Measurements from ENCODE around the gene COMT. TPM values are rescaled to one million over a fixed set of nuclear protein-coding genes. Genes with fewer than 3 reads are reported as not detected.

The COMT gene
- total RNA-seq, 2 experiments from 2014 or later = 92.8 to 97.1 TPM

DNA sequence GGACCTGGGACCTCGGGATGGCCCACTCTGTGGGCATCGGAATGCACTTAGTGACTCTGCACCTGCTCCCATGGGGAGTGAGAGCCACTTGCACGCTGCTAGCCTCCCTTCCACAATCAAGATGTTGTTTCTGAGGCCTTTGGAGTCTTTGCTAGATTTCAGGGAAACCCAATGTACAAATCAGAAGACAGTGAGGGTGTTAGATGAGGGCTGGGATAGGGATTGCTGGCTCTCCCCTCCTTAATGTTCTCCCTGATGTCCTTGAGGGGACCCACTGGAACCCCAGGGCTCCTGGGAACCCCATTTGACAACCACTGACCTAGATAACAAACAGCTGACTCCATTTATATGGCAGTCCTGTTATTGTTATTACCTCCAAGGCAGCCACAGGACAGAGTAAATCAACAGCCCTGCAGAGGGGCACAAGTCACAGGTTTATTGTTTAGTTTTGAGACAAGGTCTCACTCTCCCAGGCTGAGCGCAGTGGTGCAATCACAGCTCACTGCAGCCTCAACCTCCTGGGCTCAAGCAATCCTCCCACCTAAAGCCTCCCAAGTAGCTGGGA is 31.3 kb upstream of the COMT start:
- Mint-ChIP-seq H3K4me1 (ENCODE audit: low read depth) (no peaks in the 10 kb centered on the region), H3K9me3 (ENCODE audit: insufficient read depth) (no peaks in the 10 kb centered on the region), H3K4me3 (no peak overlapping the region), H3K27me3 (ENCODE audit: low read depth) (no peaks in the 10 kb centered on the region), H3K36me3 (ENCODE audit: low read depth) (peaks cover 19% of the 10 kb centered on the region), H3K27ac (peak overlapping the region; percentile 12)
- no peak for DNase-seq
- ChIA-PET CTCF (interaction anchor here (0.5 to 4.8 kb wide), 32 partner anchors 8 to 226 kb away, joined by 3 to 115 read pairs (median 4); partner anchors contain the start of gene GP1BB), POLR2A (interaction anchor here (1.0 kb wide), 1 partner anchor 66 kb away, joined by 3 read pairs; no protein-coding TSS in a partner anchor)
- no peak for ATAC-seq

DNA sequence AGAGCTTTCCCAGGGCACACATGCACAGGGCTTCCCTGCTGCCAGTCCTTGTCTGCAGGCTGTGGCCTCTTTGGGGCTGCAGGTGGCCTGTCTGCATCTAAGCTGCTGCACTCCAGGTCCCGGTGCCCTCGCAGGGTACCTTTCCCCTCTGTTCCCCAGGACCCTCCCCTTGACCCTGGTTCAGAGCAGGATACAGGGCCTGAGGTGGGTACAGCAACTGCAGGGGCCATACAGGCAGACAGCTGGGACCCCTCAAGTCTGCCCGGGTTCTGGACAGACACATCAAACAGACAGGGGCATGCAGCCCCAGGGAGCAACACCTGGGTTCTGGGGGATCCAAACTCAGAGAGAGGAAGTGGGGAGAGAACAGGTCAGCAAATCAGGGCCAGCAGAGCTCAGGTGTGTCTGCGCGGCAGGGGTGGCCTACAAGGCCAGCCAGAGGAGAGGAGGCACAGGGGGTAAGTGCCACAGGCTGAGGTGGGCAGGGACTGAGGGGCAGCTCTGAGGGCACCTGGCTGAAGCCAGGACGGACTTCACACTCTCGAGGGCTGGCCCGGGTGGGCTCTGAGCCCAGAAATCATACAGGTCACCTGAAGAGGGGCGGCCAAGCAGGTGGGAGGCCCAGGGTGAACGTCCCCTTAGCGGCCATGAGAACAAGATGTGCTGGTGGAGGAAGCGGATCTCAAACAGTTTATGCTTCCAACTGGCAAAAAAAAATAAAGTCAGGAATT is 29.9 kb upstream of the COMT start:
- Mint-ChIP-seq H3K27me3 (ENCODE audit: low read depth) (no peaks in the 10 kb centered on the region), H3K36me3 (ENCODE audit: low read depth) (peaks cover 19% of the 10 kb centered on the region), H3K4me1 (ENCODE audit: low read depth) (no peaks in the 10 kb centered on the region), H3K4me3 (no peak overlapping the region), H3K9me3 (ENCODE audit: insufficient read depth) (no peaks in the 10 kb centered on the region), H3K27ac (no peak overlapping the region)
- POLR2A ChIA-PET = no interaction called here
- no peak for ATAC-seq
- CTCF ChIA-PET = interaction anchor here (0.7 to 4.8 kb wide), 6 partner anchors 15 to 238 kb away, joined by 4 to 115 read pairs (median 16); no protein-coding TSS in a partner anchor
- no peak for DNase-seq

DNA sequence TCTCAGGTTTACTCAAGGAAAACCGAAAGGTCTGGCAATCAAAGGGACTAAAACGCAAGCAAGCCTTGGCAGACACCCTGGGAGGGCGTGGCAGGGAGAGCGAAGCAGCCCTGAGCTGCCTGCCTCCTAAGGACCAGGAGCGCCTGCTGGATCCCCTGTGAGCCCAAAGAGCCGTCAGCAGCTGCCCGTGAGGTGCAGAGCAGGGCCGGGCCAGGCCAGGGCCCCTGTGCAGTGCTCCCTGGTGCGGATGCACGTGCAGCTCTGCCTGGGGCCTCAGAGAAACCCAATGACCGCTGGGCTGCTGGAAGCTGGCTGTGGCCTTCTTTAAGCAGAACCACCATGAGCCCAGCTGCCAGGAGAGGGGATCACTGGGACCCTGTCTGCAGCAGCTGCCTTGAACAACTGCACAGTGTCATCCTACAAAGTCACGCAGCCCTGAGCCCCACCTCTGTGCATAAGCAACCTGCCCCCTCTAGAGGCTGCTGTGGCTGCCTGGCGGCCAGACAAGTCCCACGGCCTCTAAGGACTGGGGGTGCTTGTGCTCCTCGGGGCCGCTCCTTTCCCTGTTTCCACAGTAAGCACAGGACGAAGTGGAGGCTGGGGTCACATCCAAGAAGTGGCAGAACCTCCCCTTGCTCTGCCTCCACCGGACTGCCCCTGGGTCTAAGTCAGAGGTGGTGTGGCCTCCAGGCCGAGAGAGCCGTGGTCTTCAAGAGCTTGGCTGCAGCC is 29.1 kb upstream of the COMT start:
- ChIA-PET CTCF (interaction anchor here (0.7 to 4.8 kb wide), 4 partner anchors 13 to 239 kb away, joined by 3 to 115 read pairs (median 12); no protein-coding TSS in a partner anchor), POLR2A (no interaction called here)
- no peak for ATAC-seq
- H3K4me3 Mint-ChIP-seq = no peak overlapping the region
- DNase-seq = no peak
- H3K4me1 Mint-ChIP-seq (ENCODE audit: low read depth) = no peaks in the 10 kb centered on the region
- no peaks in the 10 kb centered on the region for H3K27me3 Mint-ChIP-seq (ENCODE audit: low read depth)
- peaks cover 19% of the 10 kb centered on the region for H3K36me3 Mint-ChIP-seq (ENCODE audit: low read depth)
- no peaks in the 10 kb centered on the region for H3K9me3 Mint-ChIP-seq (ENCODE audit: insufficient read depth)
- H3K27ac Mint-ChIP-seq = no peak overlapping the region

DNA sequence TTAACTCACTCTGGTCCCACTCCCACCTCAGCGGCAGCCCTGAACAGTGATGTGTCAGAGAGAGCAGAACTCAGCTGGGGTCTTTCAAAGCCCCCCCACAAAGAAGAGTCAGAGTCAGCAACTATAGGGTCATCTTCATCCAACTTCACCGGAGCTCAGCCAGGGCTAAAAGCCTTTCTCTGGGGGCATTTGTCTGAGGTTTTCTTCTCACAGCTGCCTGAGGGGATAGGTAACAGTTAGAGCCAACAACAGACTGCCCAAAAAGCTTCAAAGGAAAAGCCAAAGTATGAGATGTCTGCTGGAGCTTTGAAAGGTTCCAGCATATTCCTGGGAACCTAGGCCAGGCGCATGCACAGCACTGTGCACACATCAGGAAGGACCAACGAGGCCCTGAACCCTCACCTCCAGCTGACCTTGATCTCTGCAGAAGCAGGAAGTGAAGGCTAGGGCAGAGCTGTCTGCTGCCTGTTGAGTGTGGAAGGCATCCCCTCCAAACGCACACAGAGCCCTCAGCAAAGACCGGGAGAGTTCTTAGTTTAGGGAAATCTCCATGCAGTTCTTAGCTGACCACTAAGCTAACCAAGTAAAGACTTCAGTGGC is 28.1 kb upstream of the COMT start:
- H3K27me3 Mint-ChIP-seq (ENCODE audit: low read depth) = no peaks in the 10 kb centered on the region
- H3K36me3 Mint-ChIP-seq (ENCODE audit: low read depth) = peaks cover 21% of the 10 kb centered on the region
- CTCF ChIA-PET = interaction anchor here (1.1 to 4.8 kb wide), 5 partner anchors 8 to 190 kb away, joined by 3 to 115 read pairs (median 3); partner anchors contain the start of gene GP1BB
- H3K4me3 Mint-ChIP-seq = no peak overlapping the region
- ATAC-seq (no peak), DNase-seq (no peak)
- H3K27ac Mint-ChIP-seq = no peak overlapping the region
- no peaks in the 10 kb centered on the region for H3K4me1 Mint-ChIP-seq (ENCODE audit: low read depth)
- POLR2A ChIA-PET = interaction anchor here (1.1 kb wide), 1 partner anchor 183 kb away, joined by 3 read pairs; no protein-coding TSS in a partner anchor
- no peaks in the 10 kb centered on the region for H3K9me3 Mint-ChIP-seq (ENCODE audit: insufficient read depth)

DNA sequence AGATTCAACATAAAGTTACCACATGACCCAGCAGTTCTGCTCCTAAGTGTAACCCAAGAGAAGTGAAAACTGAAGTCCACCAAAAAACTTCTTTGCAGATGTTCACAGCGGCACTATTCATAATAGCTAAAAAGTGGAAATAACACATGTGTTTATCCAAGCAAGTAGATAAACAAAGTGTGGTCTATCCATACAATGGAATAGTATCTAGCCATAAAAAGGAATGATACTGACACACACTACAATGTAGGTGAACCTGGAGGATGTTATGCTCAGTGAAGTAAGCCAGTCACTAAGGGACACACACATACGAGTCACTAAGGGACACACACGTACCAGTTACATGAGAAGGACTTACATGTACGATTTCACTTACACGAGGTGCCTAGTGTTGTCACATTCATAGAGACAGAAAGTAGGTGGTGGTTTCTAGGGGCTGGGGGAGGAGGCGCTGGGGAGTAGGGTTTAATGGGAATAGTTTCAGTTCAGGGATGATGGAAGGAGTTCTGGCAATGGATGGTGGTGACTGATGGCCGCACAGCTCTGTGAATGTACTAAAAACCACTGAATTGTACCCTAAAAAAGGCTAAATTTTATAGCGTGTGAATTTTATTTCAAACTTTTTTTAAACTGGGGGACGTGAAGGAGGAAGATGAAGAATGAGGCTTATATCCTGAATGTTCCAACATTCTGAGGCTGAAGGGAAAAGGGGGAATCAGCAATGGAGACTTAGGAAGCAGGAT is 27.2 kb upstream of the COMT start:
- DNase-seq (no peak), ATAC-seq (no peak)
- Mint-ChIP-seq H3K9me3 (ENCODE audit: insufficient read depth) (no peaks in the 10 kb centered on the region), H3K27ac (no peak overlapping the region), H3K4me3 (no peak overlapping the region), H3K27me3 (ENCODE audit: low read depth) (no peaks in the 10 kb centered on the region), H3K36me3 (ENCODE audit: low read depth) (peaks cover 21% of the 10 kb centered on the region), H3K4me1 (ENCODE audit: low read depth) (no peaks in the 10 kb centered on the region)
- ChIA-PET CTCF (interaction anchor here (1.1 to 4.8 kb wide), 4 partner anchors 9 to 190 kb away, joined by 3 to 115 read pairs (median 6); partner anchors contain the start of gene GP1BB), POLR2A (interaction anchor here (1.1 kb wide), 1 partner anchor 184 kb away, joined by 3 read pairs; no protein-coding TSS in a partner anchor)

DNA sequence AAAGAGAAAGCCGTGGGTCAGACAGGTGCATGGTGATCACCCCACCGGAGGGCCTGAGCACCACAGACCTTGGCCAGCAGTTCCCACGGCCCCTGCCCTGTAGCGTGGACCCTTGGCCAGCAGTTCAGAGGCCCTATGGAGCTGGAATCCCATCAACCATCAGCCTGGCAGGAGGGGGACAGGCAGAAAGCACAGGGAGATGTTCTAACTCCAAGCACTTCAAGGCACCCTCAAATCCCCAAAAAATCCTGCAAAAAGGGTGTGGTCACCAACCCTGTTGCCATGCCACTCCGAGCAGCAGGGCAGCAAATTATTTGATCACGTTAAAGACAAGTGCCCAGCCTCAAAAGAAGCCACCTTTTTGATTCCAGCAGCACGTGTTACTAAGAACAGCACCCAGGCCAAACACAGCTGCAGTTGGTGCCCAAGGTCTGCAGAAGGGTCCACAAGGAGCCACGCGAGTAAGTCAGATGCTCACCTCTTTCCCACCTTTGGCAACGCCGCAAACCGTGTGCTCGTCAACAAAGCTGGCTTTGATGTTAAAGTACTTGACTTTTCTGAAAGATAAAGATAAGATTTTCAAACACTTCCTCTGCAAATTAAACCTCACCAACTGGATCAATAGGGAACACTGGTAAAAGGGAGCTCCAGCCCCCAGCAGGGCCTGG is 26.2 kb upstream of the COMT start:
- no peaks in the 10 kb centered on the region for H3K27me3 Mint-ChIP-seq (ENCODE audit: low read depth)
- no peak overlapping the region for H3K27ac Mint-ChIP-seq
- peaks cover 21% of the 10 kb centered on the region for H3K36me3 Mint-ChIP-seq (ENCODE audit: low read depth)
- no peaks in the 10 kb centered on the region for H3K9me3 Mint-ChIP-seq (ENCODE audit: insufficient read depth)
- H3K4me3 Mint-ChIP-seq = no peak overlapping the region
- no peaks in the 10 kb centered on the region for H3K4me1 Mint-ChIP-seq (ENCODE audit: low read depth)
- no peak for DNase-seq
- POLR2A ChIA-PET = no interaction called here
- CTCF ChIA-PET = interaction anchor here (2.1 kb wide), 1 partner anchor 185 kb away, joined by 8 read pairs; no protein-coding TSS in a partner anchor
- no peak for ATAC-seq

DNA sequence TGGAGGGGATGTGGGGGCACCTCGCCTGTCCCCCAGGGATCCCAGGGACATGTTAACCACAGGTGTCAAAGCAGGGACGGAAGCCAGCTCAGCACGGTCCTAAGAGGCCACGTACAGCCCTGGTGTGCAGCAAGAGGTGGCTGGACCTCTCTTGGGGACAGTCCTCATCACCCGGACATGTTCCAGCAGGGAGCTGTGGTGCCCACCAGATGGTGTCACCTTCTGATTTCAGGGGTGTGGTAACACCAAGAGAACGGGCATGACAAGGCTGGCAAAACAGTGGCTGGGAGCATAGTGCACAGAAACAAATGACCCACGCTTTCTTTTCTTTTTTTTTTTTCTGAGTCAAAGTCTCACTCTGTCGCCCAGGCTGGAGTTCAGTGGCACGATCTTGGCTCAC is 25.6 kb upstream of the COMT start:
- no peaks in the 10 kb centered on the region for H3K27me3 Mint-ChIP-seq (ENCODE audit: low read depth)
- H3K27ac Mint-ChIP-seq = no peak overlapping the region
- ChIA-PET CTCF (interaction anchor here (2.1 kb wide), 1 partner anchor 186 kb away, joined by 8 read pairs; no protein-coding TSS in a partner anchor), POLR2A (no interaction called here)
- no peak for ATAC-seq
- DNase-seq = no peak
- H3K36me3 Mint-ChIP-seq (ENCODE audit: low read depth) = peaks cover 21% of the 10 kb centered on the region
- H3K4me3 Mint-ChIP-seq = no peak overlapping the region
- H3K4me1 Mint-ChIP-seq (ENCODE audit: low read depth) = no peaks in the 10 kb centered on the region
- H3K9me3 Mint-ChIP-seq (ENCODE audit: insufficient read depth) = no peaks in the 10 kb centered on the region

DNA sequence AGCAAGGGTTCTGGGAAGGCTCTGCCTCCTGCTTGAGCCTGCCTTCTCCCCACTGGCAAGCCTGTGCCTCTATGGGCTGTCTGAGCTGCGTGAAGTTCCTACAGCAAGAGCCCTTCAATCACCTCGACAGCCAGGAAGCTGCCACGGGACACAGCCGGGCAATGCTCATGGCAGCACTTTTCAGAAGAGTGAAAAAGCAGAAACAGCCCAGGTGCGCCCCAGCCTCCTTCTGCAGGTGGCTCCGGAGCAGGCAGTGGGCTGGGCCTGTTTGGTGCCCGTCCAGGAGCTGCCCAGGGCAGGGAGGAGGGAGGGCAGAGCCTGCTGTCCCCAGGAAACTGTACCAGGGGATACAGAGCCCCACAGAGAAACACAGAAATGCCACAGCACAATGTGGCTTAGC is 24.6 kb upstream of the COMT start:
- Mint-ChIP-seq H3K27me3 (ENCODE audit: low read depth) (no peaks in the 10 kb centered on the region), H3K9me3 (ENCODE audit: insufficient read depth) (no peaks in the 10 kb centered on the region), H3K27ac (no peak overlapping the region), H3K4me3 (no peak overlapping the region), H3K36me3 (ENCODE audit: low read depth) (peaks cover 21% of the 10 kb centered on the region), H3K4me1 (ENCODE audit: low read depth) (no peaks in the 10 kb centered on the region)
- ATAC-seq = no peak
- ChIA-PET CTCF (interaction anchor here (2.1 kb wide), 1 partner anchor 186 kb away, joined by 8 read pairs; no protein-coding TSS in a partner anchor), POLR2A (no interaction called here)
- DNase-seq = no peak

DNA sequence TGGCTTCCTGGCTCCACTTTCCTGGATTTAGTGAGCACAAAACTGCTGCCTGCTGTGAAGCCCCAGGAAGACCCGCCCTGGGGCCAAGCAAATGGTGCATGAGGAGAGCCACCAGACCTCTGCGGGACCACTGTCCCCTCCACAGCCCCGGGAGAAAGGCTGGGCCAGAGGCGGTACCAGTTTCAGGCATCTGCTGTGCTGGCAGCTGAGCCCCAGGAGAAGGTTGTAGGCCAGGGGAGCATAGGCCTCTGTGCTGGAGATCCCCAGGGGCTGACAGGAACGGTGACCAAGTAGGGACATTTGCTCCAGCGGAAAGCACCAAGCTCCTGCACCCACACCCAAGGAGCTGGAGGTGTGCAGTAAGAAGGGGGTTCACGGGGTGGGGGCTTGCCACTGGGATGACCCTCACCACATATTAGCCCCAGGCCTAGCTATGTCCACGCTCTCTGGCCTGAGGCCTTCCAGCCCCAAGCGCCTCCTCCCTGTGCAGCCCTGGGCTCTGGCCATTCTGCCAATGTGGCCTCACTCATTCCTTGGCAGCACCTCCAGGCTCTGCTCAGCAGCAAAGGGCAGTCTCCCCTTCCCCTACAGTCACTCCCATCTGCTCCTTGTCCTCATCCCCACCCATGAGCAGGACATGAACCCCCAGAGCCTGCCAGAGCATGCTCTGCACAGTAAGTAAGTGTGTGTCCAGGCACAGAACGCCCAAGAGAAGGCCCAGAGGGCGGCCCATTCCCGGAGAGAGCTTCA is 24.0 kb upstream of the COMT start:
- no peaks in the 10 kb centered on the region for H3K4me1 Mint-ChIP-seq (ENCODE audit: low read depth)
- ATAC-seq = no peak
- POLR2A ChIA-PET = interaction anchor here (0.5 kb wide), 1 partner anchor 14 kb away, joined by 3 read pairs; no protein-coding TSS in a partner anchor
- H3K4me3 Mint-ChIP-seq = no peak overlapping the region
- no peak overlapping the region for H3K27ac Mint-ChIP-seq
- CTCF ChIA-PET = interaction anchor here (1.3 to 2.1 kb wide), 2 partner anchors 8 to 187 kb away, joined by 4 to 8 read pairs; no protein-coding TSS in a partner anchor
- no peak for DNase-seq
- H3K27me3 Mint-ChIP-seq (ENCODE audit: low read depth) = no peaks in the 10 kb centered on the region
- H3K36me3 Mint-ChIP-seq (ENCODE audit: low read depth) = peaks cover 21% of the 10 kb centered on the region
- no peaks in the 10 kb centered on the region for H3K9me3 Mint-ChIP-seq (ENCODE audit: insufficient read depth)

Measured in activated CD8-positive, alpha-beta T cell treated with anti-CD3 and anti-CD28 coated beads, Interleukin-2, amount 10 ng/mL, durations not matched to agents 7 days and 5 days (primary cell).